K562 (cell line): ENCODE data around the gene ROPN1L. TPM values are rescaled to one million over a fixed set of nuclear protein-coding genes. Genes with fewer than 3 reads are reported as not detected.

ENCODE experiments used
- BCOR ChIP-seq: fragments of 450-650 bp; IDR thresholded peaks from 2 replicates; pipeline ENCODE4 v1.6.1; 2016
- CC2D1A ChIP-seq: fragments of 450-650 bp; IDR thresholded peaks from 2 replicates; pipeline ENCODE4 v1.6.1; 2017; ENCODE audit warnings: mild to moderate bottlenecking
- CHAMP1 ChIP-seq: fragments of 450-650 bp; IDR thresholded peaks from 2 replicates; pipeline ENCODE4 v1.6.1; 2016; ENCODE audit warnings: mild to moderate bottlenecking
- CXXC5 ChIP-seq: fragments of 250-450 bp; sonication (Bioruptor Pico); IDR thresholded peaks from 2 replicates; pipeline ENCODE4 v1.8.0; 2022; ENCODE audit warnings: inconsistent platforms, mild to moderate bottlenecking, moderate library complexity
- HDAC1 ChIP-seq, 2 experiments: fragments of 450-650 bp; IDR thresholded peaks; 2 replicates each; pipeline ENCODE4 v1.6.1; 2016 to 2017; ENCODE audit warnings: inconsistent platforms in 1 of 2, mild to moderate bottlenecking in 1 of 2, moderate library complexity in 1 of 2
- HDAC2 ChIP-seq: fragments of 450-650 bp; IDR thresholded peaks from 2 replicates; pipeline ENCODE4 v1.6.1; 2016; ENCODE audit warnings: mild to moderate bottlenecking
- HOXB6 ChIP-seq: fragments of 250-450 bp; sonication (Bioruptor Pico); IDR thresholded peaks from 2 replicates; pipeline ENCODE4 v1.5.1; 2022; ENCODE audit warnings: mild to moderate bottlenecking, borderline replicate concordance
- MYNN ChIP-seq, 2 experiments: sonication (generic); formaldehyde crosslinking in 1 of 2; IDR thresholded peaks; 2 replicates each; pipeline versions ENCODE4 v1.5.0 to v1.6.1; 2016 to 2020; ENCODE audit warnings: antibody characterized with exemption in 1 of 2, missing genetic modification reagents in 1 of 2
- NCOR1 ChIP-seq: fragments of 450-650 bp; IDR thresholded peaks from 2 replicates; pipeline ENCODE4 v1.6.1; 2016; ENCODE audit warnings: mild to moderate bottlenecking, moderate library complexity
- PKNOX1 ChIP-seq: fragments of 450-650 bp; IDR thresholded peaks from 2 replicates; pipeline ENCODE4 v1.6.1; 2016
- POLR2A ChIP-seq: fragments of 450-650 bp; conservative IDR thresholded peaks from 2 replicates; pipeline ENCODE4 v1.6.1; 2016
- POLR2AphosphoS2 ChIP-seq: IDR thresholded peaks from 2 replicates; pipeline ENCODE4 v1.6.1; 2012; ENCODE audit warnings: low read length, improper control_type of control experiment
- SMARCA4 ChIP-seq: fragments of 450-650 bp; IDR thresholded peaks from 2 replicates; pipeline ENCODE4 v1.6.1; 2016
- TOE1 ChIP-seq, 2 experiments: fragments of 450-650 bp in 1 of 2; sonication (generic) in 1 of 2; formaldehyde crosslinking in 1 of 2; IDR thresholded peaks; 2 replicates each; pipeline versions ENCODE4 v1.7.1 to v1.8.0; 2016 to 2022; ENCODE audit warnings: borderline replicate concordance in 2 of 2, mild to moderate bottlenecking in 2 of 2, antibody characterized with exemption in 1 of 2, inconsistent platforms in 1 of 2, low read depth in 1 of 2, missing genetic modification reagents in 1 of 2, moderate library complexity in 1 of 2
- ZNF184 ChIP-seq: sonication (generic); formaldehyde crosslinking; IDR thresholded peaks from 2 replicates; pipeline ENCODE4 v1.5.0; 2020; ENCODE audit warnings: missing genetic modification reagents
- polyA plus RNA-seq, 8 experiments: library from polyadenylated mRNA; depleted of rRNA in 4 of 8; stranded (reverse) in 5 of 8; unstranded in 3 of 8; fragments of >200 nt; fragmentation: Nextera tagmentation in 2 of 8; fragmentation: Illumina TruSeq in 1 of 8; extraction: Ambion mirVana in 2 of 8; extraction: Trizol in 1 of 8; gene quantifications; 2 replicates each; pipeline versions ENCODE4 v1.2.1 to v1.2.3, GENCODE V29; 2011 to 2014; ENCODE audit warnings: inconsistent platforms in 1 of 8, missing spikeins in 1 of 8
- total RNA-seq, 7 experiments: library from RNA; depleted of rRNA in 6 of 7; stranded (reverse); fragments of >200 nt in 6 of 7; fragmentation: Illumina TruSeq in 2 of 7; extraction: Trizol in 2 of 7; gene quantifications; 2 replicates each; pipeline versions ENCODE4 v1.2.1 to v1.2.3, GENCODE V29; 2011 to 2021; ENCODE audit warnings: low replicate concordance in 1 of 7
- TF ChIP-seq, protein P1 (sequence below), 2 experiments: fragments of 450-650 bp in 1 of 2; IDR thresholded peaks; 2 replicates each; pipeline ENCODE4 v1.6.1; 2011 to 2017; ENCODE audit warnings: low read depth in 2 of 2, antibody characterized with exemption in 1 of 2, borderline replicate concordance in 1 of 2, low read length in 1 of 2, mild to moderate bottlenecking in 1 of 2, mixed read lengths in 1 of 2; ENCODE audit not compliant: control insufficient read depth in 1 of 2
- TF ChIP-seq, protein P2 (sequence below): fragments of 250-450 bp; sonication (Bioruptor Pico); IDR thresholded peaks from 2 replicates; pipeline ENCODE4 v1.5.0; 2022; ENCODE audit warnings: mild to moderate bottlenecking

Gene ROPN1L
- total and polyA plus RNA-seq, 9 of the 15 experiments (the other 6 are each of a cell fraction or from before 2014, with no cell fraction given), result 0.04 to 0.85 (median 0.24) TPM; not detected in 3

DNA sequence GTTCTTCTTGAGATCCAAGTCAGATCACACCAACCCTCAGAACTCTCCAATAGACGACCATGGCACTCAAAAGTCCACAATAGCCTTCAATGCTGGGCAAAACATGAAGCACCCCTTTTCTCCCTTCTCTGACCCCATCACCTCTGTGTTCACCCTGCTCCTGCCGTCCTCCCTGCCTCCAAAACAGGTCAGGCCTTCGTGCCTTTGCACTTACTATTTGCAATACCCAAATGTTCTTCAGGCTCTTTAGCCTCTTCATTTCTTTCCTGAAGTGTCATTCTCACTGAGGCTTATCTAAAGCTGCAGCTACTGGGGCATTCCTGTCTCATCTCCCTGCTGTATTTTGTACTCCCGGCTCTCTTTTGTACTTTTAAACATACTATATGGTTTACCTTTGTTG lies 2.0 kb upstream of the ROPN1L start (continued):
- TF ChIP-seq, protein P1, sequence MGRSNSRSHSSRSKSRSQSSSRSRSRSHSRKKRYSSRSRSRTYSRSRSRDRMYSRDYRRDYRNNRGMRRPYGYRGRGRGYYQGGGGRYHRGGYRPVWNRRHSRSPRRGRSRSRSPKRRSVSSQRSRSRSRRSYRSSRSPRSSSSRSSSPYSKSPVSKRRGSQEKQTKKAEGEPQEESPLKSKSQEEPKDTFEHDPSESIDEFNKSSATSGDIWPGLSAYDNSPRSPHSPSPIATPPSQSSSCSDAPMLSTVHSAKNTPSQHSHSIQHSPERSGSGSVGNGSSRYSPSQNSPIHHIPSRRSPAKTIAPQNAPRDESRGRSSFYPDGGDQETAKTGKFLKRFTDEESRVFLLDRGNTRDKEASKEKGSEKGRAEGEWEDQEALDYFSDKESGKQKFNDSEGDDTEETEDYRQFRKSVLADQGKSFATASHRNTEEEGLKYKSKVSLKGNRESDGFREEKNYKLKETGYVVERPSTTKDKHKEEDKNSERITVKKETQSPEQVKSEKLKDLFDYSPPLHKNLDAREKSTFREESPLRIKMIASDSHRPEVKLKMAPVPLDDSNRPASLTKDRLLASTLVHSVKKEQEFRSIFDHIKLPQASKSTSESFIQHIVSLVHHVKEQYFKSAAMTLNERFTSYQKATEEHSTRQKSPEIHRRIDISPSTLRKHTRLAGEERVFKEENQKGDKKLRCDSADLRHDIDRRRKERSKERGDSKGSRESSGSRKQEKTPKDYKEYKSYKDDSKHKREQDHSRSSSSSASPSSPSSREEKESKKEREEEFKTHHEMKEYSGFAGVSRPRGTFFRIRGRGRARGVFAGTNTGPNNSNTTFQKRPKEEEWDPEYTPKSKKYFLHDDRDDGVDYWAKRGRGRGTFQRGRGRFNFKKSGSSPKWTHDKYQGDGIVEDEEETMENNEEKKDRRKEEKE (IDR thresholded peaks at IDR 0.05; ENCODE audit: borderline replicate concordance in 1 of 2, control insufficient read depth in 1 of 2, low read depth in 2 of 2, low read length in 1 of 2), result 0 out of 4 replicates have a peak, but pooled peaks of 1 of the 2 experiments have one; percentile 41
- no peak for TF ChIP-seq HOXB6 (CRISPR knock-in tag)
- TF ChIP-seq PKNOX1, result peak; percentile 56; the same call in 1 of the 2 replicates
- peak; percentile 31; the same call in 1 of the 2 replicates for TF ChIP-seq MYNN (IDR thresholded peaks at IDR 0.05)
- TF ChIP-seq MYNN (CRISPR knock-in tag; IDR thresholded peaks at IDR 0.05), result no peak
- TF ChIP-seq BCOR, result peak; percentile 55; the same call in 1 of the 2 replicates
- peak; percentile 46; the same call in 1 of the 2 replicates for TF ChIP-seq TOE1 (IDR thresholded peaks at IDR 0.05; ENCODE audit: borderline replicate concordance)
- TF ChIP-seq TOE1 (CRISPR knock-in tag; IDR thresholded peaks at IDR 0.05; ENCODE audit: borderline replicate concordance, low read depth), result no peak
- TF ChIP-seq POLR2AphosphoS2, result peak; percentile 64; the same call in 1 of the 2 replicates
- TF ChIP-seq NCOR1, result no peak
- TF ChIP-seq SMARCA4, result peak; percentile 76
- TF ChIP-seq, protein P2, sequence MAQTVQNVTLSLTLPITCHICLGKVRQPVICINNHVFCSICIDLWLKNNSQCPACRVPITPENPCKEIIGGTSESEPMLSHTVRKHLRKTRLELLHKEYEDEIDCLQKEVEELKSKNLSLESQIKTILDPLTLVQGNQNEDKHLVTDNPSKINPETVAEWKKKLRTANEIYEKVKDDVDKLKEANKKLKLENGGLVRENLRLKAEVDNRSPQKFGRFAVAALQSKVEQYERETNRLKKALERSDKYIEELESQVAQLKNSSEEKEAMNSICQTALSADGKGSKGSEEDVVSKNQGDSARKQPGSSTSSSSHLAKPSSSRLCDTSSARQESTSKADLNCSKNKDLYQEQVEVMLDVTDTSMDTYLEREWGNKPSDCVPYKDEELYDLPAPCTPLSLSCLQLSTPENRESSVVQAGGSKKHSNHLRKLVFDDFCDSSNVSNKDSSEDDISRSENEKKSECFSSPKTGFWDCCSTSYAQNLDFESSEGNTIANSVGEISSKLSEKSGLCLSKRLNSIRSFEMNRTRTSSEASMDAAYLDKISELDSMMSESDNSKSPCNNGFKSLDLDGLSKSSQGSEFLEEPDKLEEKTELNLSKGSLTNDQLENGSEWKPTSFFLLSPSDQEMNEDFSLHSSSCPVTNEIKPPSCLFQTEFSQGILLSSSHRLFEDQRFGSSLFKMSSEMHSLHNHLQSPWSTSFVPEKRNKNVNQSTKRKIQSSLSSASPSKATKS (CRISPR knock-in tag), result no peak
- no peak for TF ChIP-seq CC2D1A
- peak; percentile 40 for TF ChIP-seq CXXC5 (CRISPR knock-in tag)
- peak; percentile 60; the same call in 1 of the 2 replicates for TF ChIP-seq CHAMP1
- 0 out of 2 replicates have a peak, but pooled peaks have one; percentile 34 for TF ChIP-seq POLR2A
- 0 out of 4 replicates have a peak, but pooled peaks of 1 of the 2 experiments have one; percentile 49 for TF ChIP-seq HDAC1 (IDR thresholded peaks at IDR 0.05)
- TF ChIP-seq ZNF184 (CRISPR knock-in tag), result no peak
- TF ChIP-seq HDAC2, result peak; percentile 71; the same call in 1 of the 2 replicates
